Ovary (tissue), 1 donor: ENCODE results near the gene SBF2.
A peak's percentile ranks its signal among the peaks of the same experiment; 100 is the strongest.

Experiments
- EP300 ChIP-seq: sonication (generic); formaldehyde crosslinking; IDR thresholded peaks from one replicate; pipeline ENCODE4 v1.6.1; 2017; ENCODE audit warnings: antibody characterized with exemption
- POLR2A ChIP-seq: fragments of 450-650 bp; IDR thresholded peaks from one replicate; pipeline ENCODE4 v1.6.1; 2017; ENCODE audit warnings: antibody characterized with exemption, mild to moderate bottlenecking, moderate library complexity

- TF ChIP-seq POLR2A (no peak), EP300 (peak; percentile 20)
These were observed 528.5 kb downstream of the SBF2 start for GRCh38 chr11:9765320-9766101.
